HepG2 (cell line): ENCODE measurements around the gene EEF1AKMT3. TPM values are rescaled to one million over a fixed set of nuclear protein-coding genes. Genes with fewer than 3 reads are reported as not detected.

ENCODE experiments used
- ATF3 ChIP-seq: sonication (generic); formaldehyde crosslinking; IDR thresholded peaks from 2 replicates; pipeline ENCODE4 v1.4.0; 2020; ENCODE audit warnings: missing genetic modification reagents
- CEBPB ChIP-seq: IDR thresholded peaks from 2 replicates; pipeline ENCODE4 v1.6.1; 2011; ENCODE audit warnings: low read depth, low read length, improper control_type of control experiment, borderline replicate concordance
- CEBPG ChIP-seq: IDR thresholded peaks from 2 replicates; pipeline ENCODE4 v1.6.1; 2016
- FOXA3 ChIP-seq: IDR thresholded peaks from 2 replicates; pipeline ENCODE4 v1.6.1; 2016; ENCODE audit warnings: missing genetic modification reagents, missing compliant biosample characterization
- HMGA1 ChIP-seq: sonication (generic); formaldehyde crosslinking; conservative IDR thresholded peaks from 2 replicates; pipeline ENCODE4 v1.4.0; 2020; ENCODE audit warnings: missing genetic modification reagents
- JUND ChIP-seq: sonication (generic); formaldehyde crosslinking; IDR thresholded peaks from 2 replicates; pipeline ENCODE4 v1.8.0; 2022; ENCODE audit warnings: mild to moderate bottlenecking, missing genetic modification reagents
- MAFG ChIP-seq: sonication (generic); formaldehyde crosslinking; IDR thresholded peaks from 2 replicates; pipeline ENCODE4 v1.5.1; 2020; ENCODE audit warnings: mild to moderate bottlenecking, missing genetic modification reagents
- MYC ChIP-seq: sonication (generic); formaldehyde crosslinking; IDR thresholded peaks from 2 replicates; pipeline ENCODE4 v1.9.0; 2021; ENCODE audit warnings: missing genetic modification reagents, borderline replicate concordance
- NCOR1 ChIP-seq: fragments of 200-600 bp; sonication (generic); IDR thresholded peaks from 2 replicates; pipeline ENCODE4 v1.7.0; 2017; ENCODE audit warnings: antibody characterized with exemption, low read length, borderline replicate concordance
- NFE2L1 ChIP-seq: sonication (generic); formaldehyde crosslinking; IDR thresholded peaks from 2 replicates; pipeline ENCODE4 v1.4.0; 2020; ENCODE audit warnings: missing genetic modification reagents, mild to moderate bottlenecking, borderline replicate concordance
- NFKB2 ChIP-seq: sonication (generic); formaldehyde crosslinking; IDR thresholded peaks from 2 replicates; pipeline ENCODE4 v1.4.0; 2020; ENCODE audit warnings: missing genetic modification reagents, borderline replicate concordance
- PLRG1 ChIP-seq: fragments of 450-650 bp; conservative IDR thresholded peaks from 2 replicates; pipeline ENCODE4 v1.6.1; 2016
- POLR2A ChIP-seq, 2 experiments: IDR thresholded peaks; 2 replicates each; pipeline ENCODE4 v1.6.1; 2011; ENCODE audit warnings: low read depth in 2 of 2, low read length in 2 of 2, mild to moderate bottlenecking in 1 of 2, moderate library complexity in 1 of 2; ENCODE audit not compliant: insufficient read depth in 1 of 2
- PREB ChIP-seq: sonication (generic); formaldehyde crosslinking; IDR thresholded peaks from 2 replicates; pipeline ENCODE4 v1.4.0; 2020; ENCODE audit warnings: missing genetic modification reagents
- SETDB1 ChIP-seq: sonication (generic); formaldehyde crosslinking; IDR thresholded peaks from 2 replicates; pipeline ENCODE4 v1.5.1; 2020; ENCODE audit warnings: missing genetic modification reagents, mild to moderate bottlenecking, borderline replicate concordance
- SIX1 ChIP-seq: sonication (generic); formaldehyde crosslinking; IDR thresholded peaks from 2 replicates; pipeline ENCODE4 v1.4.0; 2020; ENCODE audit warnings: missing genetic modification reagents, borderline replicate concordance
- TARDBP ChIP-seq: sonication (generic); formaldehyde crosslinking; IDR thresholded peaks from 2 replicates; pipeline ENCODE4 v1.8.0; 2022; ENCODE audit warnings: mild to moderate bottlenecking, missing genetic modification reagents
- TRIM22 ChIP-seq: fragments of 450-650 bp; IDR thresholded peaks from 2 replicates; pipeline ENCODE4 v1.6.1; 2017
- XBP1 ChIP-seq: sonication (generic); formaldehyde crosslinking; IDR thresholded peaks from 2 replicates; pipeline ENCODE4 v1.5.0; 2020; ENCODE audit warnings: missing genetic modification reagents
- YY1 ChIP-seq: IDR thresholded peaks from 2 replicates; pipeline ENCODE4 v1.6.1; 2011; ENCODE audit warnings: low read length, low read depth, moderate library complexity, mild to moderate bottlenecking; ENCODE audit not compliant: insufficient read depth, insufficient replicate concordance
- ZNF124 ChIP-seq: sonication (generic); formaldehyde crosslinking; IDR thresholded peaks from 2 replicates; pipeline ENCODE4 v1.4.0; 2020; ENCODE audit warnings: missing genetic modification reagents
- ZNF136 ChIP-seq: sonication (generic); formaldehyde crosslinking; IDR thresholded peaks from 2 replicates; pipeline ENCODE4 v1.8.1; 2022; ENCODE audit warnings: low read depth, mild to moderate bottlenecking, moderate library complexity, missing genetic modification reagents
- ZNF263 ChIP-seq: sonication (generic); formaldehyde crosslinking; IDR thresholded peaks from 2 replicates; pipeline ENCODE4 v1.4.0; 2020; ENCODE audit warnings: missing genetic modification reagents
- ZNF441 ChIP-seq: sonication (generic); formaldehyde crosslinking; IDR thresholded peaks from 2 replicates; pipeline ENCODE4 v1.7.0; 2021; ENCODE audit warnings: missing genetic modification reagents, borderline replicate concordance
- ZNF501 ChIP-seq: sonication (generic); formaldehyde crosslinking; IDR thresholded peaks from 2 replicates; pipeline ENCODE4 v1.5.1; 2020; ENCODE audit warnings: mild to moderate bottlenecking, moderate library complexity, missing genetic modification reagents
- ZNF543 ChIP-seq: sonication (generic); formaldehyde crosslinking; IDR thresholded peaks from 2 replicates; pipeline ENCODE4 v1.4.0; 2020; ENCODE audit warnings: mild to moderate bottlenecking, missing genetic modification reagents
- ZNF777 ChIP-seq: sonication (generic); formaldehyde crosslinking; IDR thresholded peaks from 2 replicates; pipeline ENCODE4 v1.4.0; 2020; ENCODE audit warnings: missing genetic modification reagents
- polyA plus RNA-seq, 8 experiments: library from polyadenylated mRNA; depleted of rRNA in 3 of 8; stranded (reverse) in 7 of 8; unstranded in 1 of 8; fragments of >200 nt; fragmentation: Illumina TruSeq in 4 of 8; extraction: Trizol in 4 of 8; gene quantifications; 2 replicates each; pipeline versions ENCODE4 v1.2.1 to v1.2.3, GENCODE V29; 2011 to 2016; ENCODE audit warnings: low read depth in 4 of 8, missing spikeins in 1 of 8, mixed read lengths in 1 of 8; ENCODE audit not compliant: insufficient read depth in 1 of 8
- total RNA-seq, 5 experiments: library from RNA; depleted of rRNA; stranded (reverse); fragments of >200 nt; fragmentation: Illumina TruSeq; extraction: Trizol; gene quantifications; 2 replicates each; pipeline ENCODE4 v1.2.3, GENCODE V29; 2016; ENCODE audit warnings: low read depth in 1 of 5
- TF ChIP-seq, protein P1 (sequence below): sonication (generic); formaldehyde crosslinking; IDR thresholded peaks from 2 replicates; pipeline ENCODE4 v1.5.1; 2020; ENCODE audit warnings: missing genetic modification reagents, mild to moderate bottlenecking, borderline replicate concordance

EEF1AKMT3 gene
- total and polyA plus RNA-seq, 2 of the 13 experiments (the other 11 are each of a cell fraction or from before 2014, with no cell fraction given) = 4.7 to 11.4 TPM

DNA sequence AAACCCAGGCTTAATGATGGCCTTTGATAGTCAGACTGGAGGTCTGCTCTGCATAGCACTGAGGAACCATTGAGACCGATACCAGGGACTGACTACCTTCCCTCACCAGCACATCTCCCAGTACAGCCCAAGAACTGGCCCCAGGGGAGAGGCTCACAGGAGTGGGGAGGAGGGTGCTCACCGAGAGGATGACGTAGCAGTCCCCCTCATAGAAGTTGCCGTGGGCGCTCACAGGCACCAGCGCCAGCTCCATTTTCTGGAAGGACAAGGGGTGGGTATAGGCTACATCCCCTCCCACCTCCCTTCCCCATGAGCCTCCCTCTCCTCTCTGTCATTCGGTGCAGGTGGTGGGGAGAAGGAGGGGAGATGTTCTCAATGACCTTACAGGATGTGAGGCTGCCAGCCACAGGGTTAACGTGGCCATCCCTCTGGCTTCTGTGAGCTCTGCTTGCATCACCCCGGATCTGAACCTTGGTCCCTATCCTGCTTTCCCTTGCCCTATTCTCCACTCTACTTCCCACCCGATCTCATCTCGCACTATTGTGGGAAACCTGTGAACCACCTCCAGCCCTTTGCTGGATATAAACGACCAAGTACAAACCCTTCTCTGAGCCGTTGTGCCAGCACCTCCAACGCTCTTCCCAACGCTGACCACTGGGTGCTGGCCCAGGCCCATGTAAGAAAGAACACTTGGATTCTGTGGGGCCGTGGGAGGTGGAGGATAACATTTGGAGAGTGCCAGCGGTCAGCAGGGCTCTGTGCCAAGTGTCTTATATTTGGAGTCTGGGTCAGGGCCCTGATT is 41.8 kb downstream of the EEF1AKMT3 start (continued):
- TF ChIP-seq ZNF136 (CRISPR knock-in tag) (no peak), PLRG1 (no peak), PREB (CRISPR knock-in tag) (no peak), ZNF543 (CRISPR knock-in tag) (no peak), CEBPB (peak; percentile 87), ZNF777 (CRISPR knock-in tag) (no peak), ZNF441 (CRISPR knock-in tag) (0 out of 2 replicates have a peak, but pooled peaks have one; percentile 54), JUND (CRISPR knock-in tag) (no peak), ZNF501 (CRISPR knock-in tag) (0 out of 2 replicates have a peak, but pooled peaks have one; percentile 6), NFKB2 (no peak; the same call in 1 of the 2 replicates), NFE2L1 (CRISPR knock-in tag) (no peak), HMGA1 (CRISPR knock-in tag) (no peak), POLR2A (IDR thresholded peaks at IDR 0.05; ENCODE audit: insufficient read depth in 1 of 2, low read depth in 2 of 2, low read length in 2 of 2) (peak; percentile 35 to 38; a peak in 2 of 4 replicates), ZNF124 (CRISPR knock-in tag) (0 out of 2 replicates have a peak, but pooled peaks have one; percentile 50), SIX1 (CRISPR knock-in tag) (no peak), ATF3 (peak; percentile 92), SETDB1 (no peak), MYC (CRISPR knock-in tag) (peak; percentile 48; the same call in 1 of the 2 replicates), YY1 (no peak), FOXA3 (peak; percentile 65), NCOR1 (peak; percentile 43; the same call in 1 of the 2 replicates), CEBPG (peak; percentile 95), XBP1 (CRISPR knock-in tag) (no peak), TRIM22 (no peak), ZNF263 (peak; percentile 73), TARDBP (0 out of 2 replicates have a peak, but pooled peaks have one; percentile 18), MAFG (no peak)
- TF ChIP-seq, protein P1, sequence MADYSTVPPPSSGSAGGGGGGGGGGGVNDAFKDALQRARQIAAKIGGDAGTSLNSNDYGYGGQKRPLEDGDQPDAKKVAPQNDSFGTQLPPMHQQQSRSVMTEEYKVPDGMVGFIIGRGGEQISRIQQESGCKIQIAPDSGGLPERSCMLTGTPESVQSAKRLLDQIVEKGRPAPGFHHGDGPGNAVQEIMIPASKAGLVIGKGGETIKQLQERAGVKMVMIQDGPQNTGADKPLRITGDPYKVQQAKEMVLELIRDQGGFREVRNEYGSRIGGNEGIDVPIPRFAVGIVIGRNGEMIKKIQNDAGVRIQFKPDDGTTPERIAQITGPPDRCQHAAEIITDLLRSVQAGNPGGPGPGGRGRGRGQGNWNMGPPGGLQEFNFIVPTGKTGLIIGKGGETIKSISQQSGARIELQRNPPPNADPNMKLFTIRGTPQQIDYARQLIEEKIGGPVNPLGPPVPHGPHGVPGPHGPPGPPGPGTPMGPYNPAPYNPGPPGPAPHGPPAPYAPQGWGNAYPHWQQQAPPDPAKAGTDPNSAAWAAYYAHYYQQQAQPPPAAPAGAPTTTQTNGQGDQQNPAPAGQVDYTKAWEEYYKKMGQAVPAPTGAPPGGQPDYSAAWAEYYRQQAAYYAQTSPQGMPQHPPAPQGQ (CRISPR knock-in tag) = no peak
